SK-N-MC (cell line): ENCODE data around the gene UNC13A.

ENCODE experiments used
- EZH2 ChIP-seq: fragments of 200-600 bp; sonication (generic); IDR thresholded peaks from one replicate; pipeline ENCODE4 v1.6.1; 2017; ENCODE audit warnings: antibody characterized with exemption
- FOXP2 ChIP-seq: optimal IDR thresholded peaks from 2 replicates; pipeline ENCODE3; 2011; ENCODE audit warnings: mild to moderate bottlenecking, moderate library complexity; ENCODE audit not compliant: insufficient read depth; ENCODE audit errors: extremely low read length, control extremely low read depth

DNA sequence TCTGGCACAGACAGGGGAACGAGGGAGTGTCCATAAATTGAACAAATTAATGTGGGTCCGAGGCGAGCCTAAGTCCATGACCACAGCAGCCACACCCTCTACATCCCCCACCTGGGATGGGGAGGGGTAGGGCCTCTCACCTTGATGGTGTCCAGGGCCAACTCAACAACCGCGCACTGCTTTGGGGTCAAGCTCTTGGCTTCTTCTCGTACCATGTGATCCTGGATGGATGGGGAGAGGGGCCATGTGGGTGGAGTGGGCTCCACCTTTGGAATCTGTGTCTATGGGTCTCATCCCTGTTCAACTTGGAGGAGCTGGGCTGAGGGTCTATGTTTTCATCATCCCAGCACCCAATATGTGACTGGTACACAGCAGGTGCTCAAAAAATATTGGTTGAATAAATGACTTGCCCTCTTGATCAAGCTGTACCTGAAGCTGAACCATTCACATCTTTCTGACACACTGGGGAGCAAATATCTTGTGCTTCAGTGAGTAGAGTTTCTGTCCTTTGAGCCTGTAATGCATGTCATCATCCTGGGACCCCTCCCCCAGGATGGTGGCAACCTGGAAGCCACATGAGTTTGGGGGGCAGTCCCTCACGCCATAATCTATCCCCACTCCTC lies 69.8 kb downstream of the UNC13A start:
- TF ChIP-seq EZH2 (no peak), FOXP2 (no peak)
